ENCODE data around the gene ZBTB6. TPM values are rescaled to one million over a fixed set of nuclear protein-coding genes. Genes with fewer than 3 reads are reported as not detected.
A peak's percentile ranks its signal among the peaks of the same experiment; 100 is the strongest.

Gene ZBTB6
- 10 to 100 TPM in 1 of 2 experiments, 1 to 10 TPM in 1; 9.4 to 11.7 TPM for total RNA-seq

- peak within 1 kb of the TSS; percentile 99 for H3K27ac Mint-ChIP-seq
- CTCF ChIA-PET = interaction anchor here (0.7 to 2.7 kb wide), 7 partner anchors 10 to 436 kb away, joined by 3 to 14 read pairs (median 4); partner anchors contain the start of genes RABGAP1 and ZBTB26
- no peaks in the 10 kb centered on the region for H3K27me3 Mint-ChIP-seq
- H3K4me1 Mint-ChIP-seq = peaks cover 32% of the 10 kb centered on the region
- peaks cover 26% of the 10 kb centered on the region for H3K36me3 Mint-ChIP-seq
- ATAC-seq (peak; percentile 95), DNase-seq (peak; percentile 84)
- H3K4me3 Mint-ChIP-seq = peak within 1 kb of the TSS; percentile 100
- no peaks in the 10 kb centered on the region for H3K9me3 Mint-ChIP-seq (ENCODE audit: low read depth)
Measured at GRCh38 chr9:122912964-122913673, at the start of gene ZBTB6. ZBTB6 (minus strand) TSS chr9:122913323; CDS start chr9:122912072, 1,251 bp downstream.

GRCh38 chr9:122961139-122961538 lies 48.0 kb upstream of the ZBTB6 start:
- Mint-ChIP-seq H3K4me1 (no peaks in the 10 kb centered on the region), H3K36me3 (peaks cover 30% of the 10 kb centered on the region), H3K27me3 (no peaks in the 10 kb centered on the region), H3K4me3 (no peak overlapping the region), H3K27ac (no peak overlapping the region), H3K9me3 (ENCODE audit: low read depth) (peaks cover 2% of the 10 kb centered on the region)
- DNase-seq (no peak), ATAC-seq (no peak)
- CTCF ChIA-PET = no interaction called here

GRCh38 chr9:122955961-122956360 lies 42.8 kb upstream of the ZBTB6 start:
- no peaks in the 10 kb centered on the region for H3K27me3 Mint-ChIP-seq
- H3K27ac Mint-ChIP-seq = no peak overlapping the region
- CTCF ChIA-PET = no interaction called here
- no peak overlapping the region for H3K4me3 Mint-ChIP-seq
- DNase-seq (no peak), ATAC-seq (no peak)
- H3K36me3 Mint-ChIP-seq = peaks cover 21% of the 10 kb centered on the region
- no peaks in the 10 kb centered on the region for H3K4me1 Mint-ChIP-seq
- peaks cover 2% of the 10 kb centered on the region for H3K9me3 Mint-ChIP-seq (ENCODE audit: low read depth)

- H3K36me3 Mint-ChIP-seq = peaks cover 13% of the 10 kb centered on the region
- H3K9me3 Mint-ChIP-seq (ENCODE audit: low read depth) = no peaks in the 10 kb centered on the region
- CTCF ChIA-PET = interaction anchor here (1.7 kb wide), 1 partner anchor 12 kb away, joined by 3 read pairs; no protein-coding TSS in a partner anchor
- DNase-seq (no peak), ATAC-seq (no peak)
- H3K27ac Mint-ChIP-seq = no peak overlapping the region
- no peak overlapping the region for H3K4me3 Mint-ChIP-seq
- H3K27me3 Mint-ChIP-seq = no peaks in the 10 kb centered on the region
- peaks cover 3% of the 10 kb centered on the region for H3K4me1 Mint-ChIP-seq
Measured at GRCh38 chr9:122954253-122954691, 41.1 kb upstream of the ZBTB6 start.

GRCh38 chr9:122951056-122951455 lies 37.9 kb upstream of the ZBTB6 start:
- DNase-seq = no peak
- CTCF ChIA-PET = no interaction called here
- Mint-ChIP-seq H3K27ac (no peak overlapping the region), H3K4me1 (peaks cover 23% of the 10 kb centered on the region), H3K4me3 (no peak overlapping the region), H3K9me3 (ENCODE audit: low read depth) (no peaks in the 10 kb centered on the region), H3K36me3 (peaks cover 4% of the 10 kb centered on the region), H3K27me3 (no peaks in the 10 kb centered on the region)
- ATAC-seq = no peak

- Mint-ChIP-seq H3K27ac (no peak overlapping the region), H3K36me3 (peaks cover 4% of the 10 kb centered on the region), H3K27me3 (no peaks in the 10 kb centered on the region), H3K9me3 (ENCODE audit: low read depth) (no peaks in the 10 kb centered on the region), H3K4me1 (peaks cover 31% of the 10 kb centered on the region), H3K4me3 (no peak overlapping the region)
- ATAC-seq (no peak), DNase-seq (no peak)
- CTCF ChIA-PET = no interaction called here
Measured at GRCh38 chr9:122950263-122950662, 37.1 kb upstream of the ZBTB6 start.

GRCh38 chr9:122949696-122950095 lies 36.6 kb upstream of the ZBTB6 start:
- H3K4me3 Mint-ChIP-seq = no peak overlapping the region
- peaks cover 36% of the 10 kb centered on the region for H3K4me1 Mint-ChIP-seq
- ATAC-seq = no peak
- H3K9me3 Mint-ChIP-seq (ENCODE audit: low read depth) = no peaks in the 10 kb centered on the region
- DNase-seq = no peak
- H3K27ac Mint-ChIP-seq = no peak overlapping the region
- no peaks in the 10 kb centered on the region for H3K27me3 Mint-ChIP-seq
- peaks cover 5% of the 10 kb centered on the region for H3K36me3 Mint-ChIP-seq
- CTCF ChIA-PET = interaction anchor here (0.6 kb wide), 1 partner anchor 138 kb away, joined by 3 read pairs; no protein-coding TSS in a partner anchor

GRCh38 chr9:122948313-122948712 lies 35.2 kb upstream of the ZBTB6 start:
- Mint-ChIP-seq H3K4me1 (peaks cover 40% of the 10 kb centered on the region), H3K27me3 (no peaks in the 10 kb centered on the region), H3K36me3 (peaks cover 5% of the 10 kb centered on the region), H3K4me3 (peak overlapping the region; percentile 39), H3K27ac (peak overlapping the region; percentile 71), H3K9me3 (ENCODE audit: low read depth) (no peaks in the 10 kb centered on the region)
- peak; percentile 78 for ATAC-seq
- no peak for DNase-seq
- CTCF ChIA-PET = interaction anchor here (1.2 to 1.9 kb wide), 2 partner anchors 43 to 44 kb away, joined by 3 to 7 read pairs; no protein-coding TSS in a partner anchor

GRCh38 chr9:122946461-122947005 lies 33.4 kb upstream of the ZBTB6 start:
- H3K9me3 Mint-ChIP-seq (ENCODE audit: low read depth) = no peaks in the 10 kb centered on the region
- CTCF ChIA-PET = interaction anchor here (1.9 kb wide), 1 partner anchor 44 kb away, joined by 7 read pairs; no protein-coding TSS in a partner anchor
- no peak overlapping the region for H3K27ac Mint-ChIP-seq
- no peak overlapping the region for H3K4me3 Mint-ChIP-seq
- H3K36me3 Mint-ChIP-seq = peaks cover 5% of the 10 kb centered on the region
- no peaks in the 10 kb centered on the region for H3K27me3 Mint-ChIP-seq
- DNase-seq (no peak), ATAC-seq (no peak)
- peaks cover 52% of the 10 kb centered on the region for H3K4me1 Mint-ChIP-seq

- Mint-ChIP-seq H3K4me1 (peaks cover 57% of the 10 kb centered on the region), H3K27ac (peak overlapping the region; percentile 34), H3K9me3 (ENCODE audit: low read depth) (no peaks in the 10 kb centered on the region), H3K27me3 (no peaks in the 10 kb centered on the region), H3K4me3 (no peak overlapping the region), H3K36me3 (peaks cover 5% of the 10 kb centered on the region)
- DNase-seq (no peak), ATAC-seq (no peak)
- CTCF ChIA-PET = no interaction called here
Measured at GRCh38 chr9:122944960-122945888, 32.1 kb upstream of the ZBTB6 start.

- CTCF ChIA-PET = interaction anchor here (0.9 to 2.5 kb wide), 3 partner anchors 10 to 34 kb away, joined by 3 to 14 read pairs (median 3); partner anchors contain the start of gene ZBTB26
- H3K27me3 Mint-ChIP-seq = no peaks in the 10 kb centered on the region
- DNase-seq (no peak), ATAC-seq (no peak)
- peaks cover 8% of the 10 kb centered on the region for H3K36me3 Mint-ChIP-seq
- H3K9me3 Mint-ChIP-seq (ENCODE audit: low read depth) = no peaks in the 10 kb centered on the region
- H3K4me3 Mint-ChIP-seq = peak overlapping the region; percentile 87
- peak overlapping the region; percentile 82 for H3K27ac Mint-ChIP-seq
- H3K4me1 Mint-ChIP-seq = peaks cover 39% of the 10 kb centered on the region
Measured at GRCh38 chr9:122941582-122942234, 28.6 kb upstream of the ZBTB6 start.

GRCh38 chr9:122940749-122941581 lies 27.8 kb upstream of the ZBTB6 start, which contains the start of gene RABGAP1:
RABGAP1 (plus strand) TSS chr9:122941020; CDS start chr9:122957060, 16,040 bp downstream.
- Mint-ChIP-seq H3K4me1 (peaks cover 37% of the 10 kb centered on the region), H3K27ac (peak within 1 kb of the TSS; percentile 82), H3K9me3 (ENCODE audit: low read depth) (no peaks in the 10 kb centered on the region), H3K36me3 (peaks cover 13% of the 10 kb centered on the region), H3K4me3 (peak within 1 kb of the TSS; percentile 87), H3K27me3 (no peaks in the 10 kb centered on the region)
- ATAC-seq (peak; percentile 99), DNase-seq (peak; percentile 99)
- CTCF ChIA-PET = interaction anchor here (0.9 to 2.5 kb wide), 3 partner anchors 9 to 28 kb away, joined by 3 to 14 read pairs (median 3); partner anchors contain the start of genes ZBTB26 and ZBTB6

Measured in activated CD8-positive, alpha-beta memory T cell treated with anti-CD3 and anti-CD28 coated beads, Interleukin-2, amount 10 ng/mL, durations not matched to agents 7 days and 5 days (primary cell).